HG03460 (cell line): ENCODE data around the gene CCDC141.

ENCODE experiments used
- ATAC-seq: cut with Tn5 transposase; IDR thresholded peaks from one replicate; pipeline ENCODE4 v1.9.1; 2021; ENCODE audit not compliant: unreplicated experiment

CCDC141 gene

DNA sequence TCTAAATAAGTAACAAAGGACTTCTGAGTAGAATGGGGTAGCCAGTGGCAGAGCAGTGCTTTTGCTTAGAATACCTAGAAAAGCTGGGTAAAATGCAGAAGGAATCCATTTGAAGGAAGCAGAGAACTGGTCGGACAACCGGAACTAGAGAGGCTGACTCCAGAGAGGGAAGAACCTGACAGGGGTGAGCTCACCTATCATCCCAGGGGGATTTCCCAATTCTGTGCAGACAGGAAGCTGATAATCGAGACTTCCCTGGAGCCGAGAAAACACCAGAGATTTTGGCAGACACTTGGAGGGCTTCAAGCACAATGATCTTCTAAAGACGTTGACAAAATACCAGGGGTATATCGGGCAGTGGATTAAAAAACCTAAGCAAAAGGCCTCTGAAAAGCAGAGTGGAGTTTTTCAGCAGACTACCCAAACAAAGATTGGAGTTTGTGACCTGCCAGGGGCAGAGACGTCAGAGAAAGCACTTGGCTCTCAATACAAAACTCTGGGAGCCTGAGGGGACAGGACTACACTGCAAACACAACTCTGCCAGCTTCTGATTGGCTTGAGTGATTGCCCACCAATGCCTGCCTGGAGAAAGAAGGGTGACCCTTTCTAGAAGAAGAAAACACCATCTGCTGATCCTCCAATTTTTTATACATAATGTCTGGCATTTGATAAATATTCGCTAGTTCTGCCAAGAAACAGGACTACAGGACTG is 175.3 kb downstream of the CCDC141 start:
- ATAC-seq = no peak

DNA sequence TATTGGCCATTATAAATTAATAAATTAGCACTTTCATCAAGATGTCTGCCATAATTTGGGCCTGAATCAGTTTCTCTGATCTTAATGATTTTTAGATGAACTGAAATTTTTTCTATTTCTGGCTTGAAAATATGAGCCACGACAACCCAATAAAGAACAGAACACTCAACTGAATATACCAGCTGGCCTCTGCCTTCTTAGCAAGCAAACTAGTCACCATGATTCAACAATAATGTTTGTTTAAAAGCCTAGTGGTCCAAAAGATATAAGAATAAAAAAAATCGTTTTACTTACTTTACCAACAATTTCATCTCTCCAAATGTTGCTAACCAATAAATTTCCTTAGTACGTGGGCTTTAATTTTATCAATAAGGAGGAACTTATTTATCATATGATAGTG is 176.0 kb downstream of the CCDC141 start:
- ATAC-seq = no peak

DNA sequence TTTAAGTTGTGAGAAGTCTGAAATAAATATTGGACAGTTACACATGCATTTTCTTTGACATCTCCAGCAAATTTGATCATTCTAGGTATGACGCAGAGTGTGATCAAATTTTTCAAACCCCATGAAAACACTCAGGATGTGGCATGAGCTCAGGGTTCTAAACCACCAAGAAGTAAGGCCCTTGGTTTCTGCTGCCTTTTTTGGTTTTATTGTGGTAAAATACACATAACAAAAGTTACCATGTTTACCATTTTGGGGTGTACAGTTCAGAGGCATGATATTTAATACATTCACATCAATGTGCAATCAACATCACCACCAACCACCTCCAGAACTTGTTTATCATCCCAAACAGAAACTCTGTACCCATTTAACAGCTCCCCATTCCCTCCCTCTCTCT is 178.4 kb downstream of the CCDC141 start:
- ATAC-seq = no peak

DNA sequence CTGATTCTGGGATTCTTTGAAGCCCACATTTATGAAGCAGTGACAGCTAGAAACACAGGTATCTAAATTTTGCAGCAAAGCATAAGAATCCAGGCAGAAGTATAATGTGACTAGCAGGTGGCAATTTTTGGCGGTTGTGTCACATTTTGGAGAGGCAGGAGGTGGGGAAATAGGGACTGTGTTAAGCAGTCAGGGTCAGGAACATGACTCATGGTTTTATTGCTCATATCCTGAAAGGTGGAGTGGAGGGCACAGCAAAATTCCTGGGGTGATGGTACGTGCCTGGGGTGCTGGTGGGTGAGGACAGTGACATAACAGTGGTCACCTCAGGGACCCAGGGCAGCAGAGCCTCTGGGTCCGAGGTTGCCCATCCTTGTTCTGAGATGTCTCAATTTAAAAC is 179.2 kb downstream of the CCDC141 start:
- ATAC-seq = no peak

DNA sequence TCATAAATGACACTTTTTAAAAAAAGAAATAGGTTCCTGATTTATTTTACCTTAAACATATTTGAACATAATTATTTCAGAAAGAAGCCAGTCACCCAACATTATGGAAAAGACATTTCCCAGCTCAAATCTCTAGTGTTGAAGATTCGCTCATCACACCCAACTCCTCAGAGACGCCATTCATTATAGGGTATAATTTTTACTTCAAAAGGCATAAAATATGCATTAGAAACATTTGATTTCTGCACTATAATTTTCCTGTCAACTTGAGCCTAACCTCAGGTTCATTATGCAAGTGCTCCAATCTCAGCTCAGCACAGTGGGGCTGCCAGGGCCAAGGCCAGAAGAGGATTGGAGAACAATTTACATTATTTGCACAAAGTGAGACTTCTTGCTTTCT is 183.9 kb downstream of the CCDC141 start:
- no peak for ATAC-seq

DNA sequence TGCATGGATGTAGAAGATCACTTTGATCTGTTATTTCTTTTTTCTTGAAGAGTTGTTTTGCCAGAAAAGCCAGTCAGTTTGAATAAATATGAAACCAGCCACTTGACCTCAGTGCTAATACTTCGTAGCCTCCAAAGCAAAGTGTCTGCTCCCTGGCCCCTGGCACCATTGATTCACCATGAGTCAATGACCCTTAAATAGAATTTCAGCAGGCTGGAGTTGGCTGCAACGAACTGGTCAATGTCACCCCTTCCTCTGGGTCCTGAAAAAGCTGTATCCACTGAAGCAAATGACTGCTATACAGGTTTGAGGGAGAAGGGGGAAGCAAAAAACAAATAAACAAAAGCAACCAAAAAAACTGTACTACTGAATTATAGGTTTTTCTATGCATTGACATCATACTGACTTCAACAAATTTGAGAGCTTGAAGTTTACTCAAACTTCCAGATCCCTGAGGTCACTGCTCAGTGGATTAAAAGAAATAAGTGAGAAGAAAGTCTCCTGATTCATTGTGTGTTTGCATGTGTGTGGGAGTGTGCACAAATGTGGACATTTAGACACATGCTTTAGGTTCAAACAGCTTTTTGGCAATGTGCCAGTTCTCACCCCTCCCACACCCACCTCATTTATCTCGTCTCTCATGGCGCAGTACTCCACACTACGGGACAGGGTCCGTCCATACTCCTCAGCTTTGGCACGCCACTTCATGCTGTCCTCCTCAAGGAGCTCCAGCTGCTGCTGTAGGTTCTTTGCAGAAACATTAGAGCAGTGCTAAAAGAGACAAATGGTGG is 184.6 kb downstream of the CCDC141 start:
- no peak for ATAC-seq

DNA sequence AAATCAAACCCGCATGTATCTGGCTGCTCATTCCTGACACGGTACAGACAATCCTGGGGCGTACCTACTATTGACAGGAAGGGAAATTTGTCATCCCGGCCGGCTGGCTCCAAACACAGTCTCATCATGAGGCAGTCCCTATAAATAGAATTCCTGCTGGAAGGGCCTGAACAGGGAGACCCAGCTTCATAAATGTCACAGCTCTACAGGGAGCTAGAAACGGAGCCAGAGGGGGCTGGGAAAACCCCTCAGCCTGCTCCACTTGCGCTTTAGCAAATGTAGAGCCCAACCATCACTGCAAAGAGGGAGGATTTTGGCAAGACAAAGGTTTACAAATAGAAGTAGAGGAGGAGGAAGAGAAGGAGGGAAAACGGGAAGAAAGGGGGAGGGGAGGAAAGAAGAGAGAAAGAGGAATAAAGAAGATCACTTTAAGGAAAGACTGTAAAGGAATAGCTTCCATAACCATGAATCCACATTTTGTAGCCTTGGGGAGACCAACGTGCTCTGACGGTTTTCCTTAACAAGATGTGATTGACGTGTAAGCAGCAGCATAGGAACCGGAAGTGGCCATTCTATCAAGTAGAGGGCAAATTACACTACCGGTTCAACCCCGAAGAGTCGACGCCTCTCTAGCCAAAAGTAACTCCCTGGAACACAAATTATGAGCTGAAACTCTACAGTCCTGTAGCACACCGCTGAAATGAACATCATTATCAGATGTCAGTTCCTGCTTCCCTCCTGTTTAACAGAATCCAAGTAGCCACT is 185.9 kb downstream of the CCDC141 start:
- ATAC-seq = no peak

DNA sequence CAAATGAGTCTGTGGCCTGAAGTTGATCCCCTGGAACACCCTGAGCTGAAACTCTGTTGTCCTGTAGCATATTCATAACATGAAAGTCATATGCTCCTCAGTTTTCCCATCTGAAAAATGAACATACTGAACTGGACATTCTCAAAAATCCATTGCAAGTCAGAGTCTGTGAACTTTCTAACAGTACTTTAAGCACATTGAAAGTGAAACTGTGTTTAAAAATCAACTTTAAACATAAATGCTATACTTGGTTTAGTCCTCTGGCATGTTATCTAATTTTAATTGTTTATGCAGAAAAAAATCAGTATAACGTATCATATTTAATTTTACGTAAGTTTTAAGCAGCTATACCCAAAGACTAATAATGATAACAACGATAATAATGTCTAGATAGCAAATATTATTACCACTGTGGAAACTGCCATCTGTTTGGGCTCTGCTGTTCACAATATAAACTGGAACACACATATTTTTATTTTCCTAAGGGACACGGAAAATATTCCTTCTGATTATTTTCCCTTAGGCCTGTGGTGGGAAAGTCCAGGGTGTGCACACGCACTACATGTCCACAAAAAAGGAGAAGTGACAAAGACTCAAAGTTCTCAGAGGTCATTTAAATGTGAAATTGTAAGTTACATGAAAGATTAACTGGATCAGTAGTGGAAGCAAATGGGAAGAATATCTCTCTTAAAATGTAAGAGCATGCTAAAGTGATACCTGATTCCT is 186.6 kb downstream of the CCDC141 start:
- ATAC-seq = no peak

DNA sequence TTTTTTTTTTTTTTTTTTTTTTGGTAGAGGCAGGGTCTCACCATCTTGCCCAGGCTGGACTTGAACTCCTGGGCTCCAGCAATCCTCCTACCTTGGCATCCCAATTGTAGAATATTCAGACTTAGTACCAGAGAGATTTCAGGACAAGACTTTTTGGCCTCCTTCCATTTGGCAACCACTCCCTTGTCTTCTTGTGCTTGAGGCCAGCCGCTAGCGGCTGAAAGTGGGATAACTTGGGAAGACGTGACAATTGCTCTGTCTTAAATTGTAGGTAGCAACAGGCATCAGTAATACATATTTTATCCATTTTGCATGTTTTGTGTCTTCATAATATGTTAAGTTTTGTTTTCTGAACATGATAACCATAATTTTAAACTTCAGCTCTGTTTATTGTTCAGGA is 189.4 kb downstream of the CCDC141 start:
- no peak for ATAC-seq

DNA sequence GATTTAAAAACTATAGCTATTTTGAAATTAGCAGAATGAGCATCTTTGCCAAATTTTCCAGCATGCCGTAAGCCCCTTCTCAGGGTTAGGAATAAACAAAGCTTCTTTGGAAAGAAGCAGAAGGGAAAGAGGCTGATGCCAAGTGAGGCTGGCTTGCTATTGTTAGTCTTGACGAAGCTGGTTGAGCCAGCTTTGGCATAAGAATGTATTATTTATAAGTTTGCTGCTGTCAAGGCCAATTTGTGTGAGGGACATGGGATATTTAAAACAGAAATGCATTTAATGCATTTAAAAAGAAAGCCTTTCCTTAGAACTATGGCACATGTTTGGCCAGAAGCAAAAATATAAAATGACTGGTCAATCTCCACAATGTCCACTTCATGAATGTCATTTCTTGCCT is 190.2 kb downstream of the CCDC141 start:
- ATAC-seq = no peak

DNA sequence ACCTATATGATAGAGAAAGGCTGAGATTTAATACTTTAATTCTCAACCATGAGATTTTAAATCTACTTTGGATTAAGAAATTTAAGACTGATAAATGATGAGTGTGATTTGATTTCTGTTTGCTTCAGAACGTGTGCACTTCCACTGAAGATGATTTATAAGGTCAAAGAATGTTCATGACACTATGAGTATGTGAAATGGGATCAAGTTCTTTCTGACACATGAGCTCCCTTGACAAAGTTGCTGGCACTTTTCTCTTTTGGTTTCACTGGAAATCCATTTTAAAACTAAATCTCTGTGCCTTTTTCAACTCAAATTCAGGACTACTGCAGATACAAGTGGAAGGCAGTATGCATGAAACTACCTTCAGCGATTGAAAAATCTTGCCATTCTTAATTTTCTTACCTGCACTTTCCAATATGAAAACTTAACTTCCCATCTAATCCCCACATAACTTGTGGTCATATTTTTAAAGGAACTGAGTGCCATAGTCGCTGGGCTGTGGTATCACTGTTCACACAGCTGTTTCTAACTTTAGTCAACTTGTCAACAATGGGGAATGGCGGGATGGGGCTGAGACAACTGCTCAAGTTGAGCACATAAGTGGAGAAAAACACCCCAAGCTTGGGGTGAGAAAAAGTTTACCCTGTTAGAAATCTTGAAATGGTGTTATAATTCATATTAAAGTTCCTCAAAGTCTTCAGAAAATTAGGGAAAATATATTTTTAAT is 190.9 kb downstream of the CCDC141 start:
- no peak for ATAC-seq

DNA sequence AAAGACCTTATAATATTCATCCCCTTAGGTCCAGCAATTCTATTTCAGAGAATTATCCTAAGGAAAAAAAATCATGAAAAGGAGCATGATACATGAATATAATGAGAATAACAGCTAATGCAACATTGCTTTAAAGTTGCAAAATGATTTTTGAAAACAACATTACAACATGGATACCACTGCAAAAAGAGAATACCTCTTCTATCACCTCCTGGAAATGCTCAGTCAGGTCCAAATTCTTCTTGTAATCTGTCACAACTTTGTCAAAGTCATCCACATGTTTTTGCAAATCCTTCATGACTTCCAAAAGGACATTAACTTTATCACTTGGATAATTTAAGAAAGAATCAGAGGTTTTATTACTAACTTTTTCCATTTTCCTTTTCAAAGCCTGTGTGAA is 194.8 kb downstream of the CCDC141 start:
- ATAC-seq = no peak

DNA sequence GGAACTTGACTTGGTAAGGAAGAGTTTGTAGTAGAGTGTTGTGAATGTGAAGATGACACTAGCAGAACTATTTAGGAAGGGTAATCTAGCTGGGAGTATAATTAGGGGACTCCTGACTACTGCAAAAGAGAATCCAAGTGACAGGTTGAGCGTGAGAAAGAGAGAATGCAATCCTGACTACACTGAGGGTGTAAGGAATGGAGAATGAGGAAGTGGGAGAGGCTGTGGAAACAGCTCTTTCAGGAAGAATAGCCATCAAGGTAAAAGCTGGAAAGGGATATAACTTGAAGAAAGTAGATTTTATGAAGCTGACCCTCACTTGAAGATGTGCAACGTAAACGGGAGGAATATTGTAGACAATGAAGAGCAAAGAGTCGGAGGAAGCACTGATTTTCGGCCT is 201.6 kb downstream of the CCDC141 start:
- ATAC-seq = no peak

DNA sequence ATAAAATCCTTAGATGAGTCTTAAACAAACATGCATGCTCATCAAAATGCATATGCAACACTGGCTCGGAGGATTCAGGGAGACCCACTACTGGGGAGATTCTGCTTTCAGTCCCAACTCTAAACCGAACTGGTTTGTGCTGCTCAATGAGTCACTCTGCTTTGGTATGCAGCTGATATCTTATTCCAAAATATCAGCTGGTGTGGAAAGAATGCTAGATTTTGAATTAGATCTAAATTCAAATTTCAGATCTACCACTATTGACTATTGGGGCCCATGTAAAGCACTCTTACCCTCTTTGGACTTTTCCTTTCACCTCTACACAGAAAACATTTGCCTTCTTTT is 203.5 kb downstream of the CCDC141 start:
- no peak for ATAC-seq

DNA sequence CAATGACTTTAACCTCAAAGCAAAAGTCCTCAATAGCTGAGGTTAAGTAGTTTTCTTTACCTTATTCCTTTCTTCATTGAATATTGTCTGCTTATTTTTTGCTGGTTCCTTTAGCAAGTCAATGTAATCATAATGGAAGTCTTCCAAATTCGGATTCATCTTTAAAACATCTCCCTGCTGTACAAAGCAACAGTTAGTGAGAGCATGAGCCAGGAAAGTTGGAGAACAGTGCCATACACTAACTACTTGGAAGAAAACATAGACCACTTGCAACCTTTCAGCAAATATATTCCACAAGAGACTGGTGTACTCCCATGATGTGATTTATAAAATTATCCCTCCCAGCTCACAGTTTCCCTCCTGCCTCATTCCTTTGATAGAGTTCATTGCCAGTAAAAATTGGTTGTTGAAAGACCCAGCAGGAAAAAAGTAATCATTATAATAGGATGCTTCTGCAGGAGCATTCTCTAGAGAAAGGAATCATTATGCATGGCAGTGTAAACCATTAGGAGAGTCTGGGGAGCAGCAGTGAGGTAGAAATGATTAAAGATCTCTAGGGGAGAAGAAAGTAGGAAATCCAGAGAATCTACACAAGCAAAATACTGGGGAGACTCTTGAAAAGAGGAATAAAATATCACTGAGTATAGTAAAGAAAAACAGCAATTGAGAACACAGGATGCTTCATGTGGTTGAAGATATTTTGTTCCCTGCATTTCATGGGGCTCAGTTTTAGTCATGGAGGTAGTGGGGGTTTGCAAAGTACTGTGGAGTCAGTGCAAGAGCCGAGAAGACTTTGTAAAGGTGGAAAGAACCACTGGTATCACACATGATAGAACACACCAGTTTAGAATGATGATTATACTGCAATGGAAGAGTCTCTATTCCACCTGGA is 204.1 kb downstream of the CCDC141 start:
- no peak for ATAC-seq

DNA sequence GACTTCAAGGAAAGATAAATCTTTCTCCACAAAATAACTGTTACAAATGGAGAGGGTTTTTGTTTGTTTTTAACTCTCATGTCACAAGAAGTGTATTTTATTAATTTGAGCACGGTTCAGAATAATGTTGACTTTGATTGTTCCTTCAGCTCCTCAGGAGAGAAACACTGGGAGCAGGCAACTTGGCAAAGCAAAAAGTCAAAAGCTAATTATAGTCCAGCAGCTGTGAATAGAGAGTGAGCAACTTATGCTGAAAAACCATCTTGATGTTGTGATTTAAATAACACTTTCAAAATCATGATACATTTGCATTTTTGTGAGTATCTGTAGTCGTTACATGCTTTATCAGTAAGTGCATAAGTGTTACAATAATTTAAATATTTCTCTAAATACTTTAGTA is 205.2 kb downstream of the CCDC141 start:
- no peak for ATAC-seq

DNA sequence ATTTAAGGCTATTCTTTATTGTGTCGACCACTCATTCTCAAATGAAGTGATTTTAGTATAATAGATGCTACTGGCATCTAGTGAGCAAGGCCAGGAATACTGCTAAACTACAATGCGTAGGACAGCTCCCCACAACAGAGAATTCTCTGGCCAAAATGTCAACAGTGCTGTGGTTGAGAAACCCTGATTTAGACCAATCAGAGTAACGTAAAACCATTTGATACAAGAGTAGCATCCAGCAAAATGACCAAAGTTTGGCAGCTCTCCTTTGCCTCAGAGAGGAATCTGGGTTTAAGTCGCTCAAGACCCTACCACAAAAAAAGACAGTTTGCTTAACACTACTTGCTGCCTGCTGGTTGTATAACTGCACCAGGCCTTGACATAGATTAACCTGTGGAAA is 205.7 kb downstream of the CCDC141 start:
- ATAC-seq = no peak

DNA sequence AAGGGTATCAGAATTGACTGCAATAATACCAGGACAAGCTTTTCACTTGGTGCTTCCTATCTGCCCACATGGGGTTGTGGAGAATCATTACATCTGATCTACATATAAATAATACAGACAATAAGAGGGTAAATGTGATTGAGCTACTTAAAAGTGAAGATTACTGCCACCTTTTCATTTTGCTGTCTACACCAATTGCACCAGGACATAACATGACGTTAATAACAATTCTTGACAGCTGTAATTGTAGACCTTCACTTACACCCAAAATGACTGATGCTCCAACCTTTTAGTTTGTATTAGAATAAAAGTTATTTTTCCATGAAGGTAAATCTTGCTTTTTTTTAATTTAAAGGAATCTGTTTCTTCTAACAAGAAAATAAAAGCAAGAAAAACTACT is 206.2 kb downstream of the CCDC141 start:
- no peak for ATAC-seq

DNA sequence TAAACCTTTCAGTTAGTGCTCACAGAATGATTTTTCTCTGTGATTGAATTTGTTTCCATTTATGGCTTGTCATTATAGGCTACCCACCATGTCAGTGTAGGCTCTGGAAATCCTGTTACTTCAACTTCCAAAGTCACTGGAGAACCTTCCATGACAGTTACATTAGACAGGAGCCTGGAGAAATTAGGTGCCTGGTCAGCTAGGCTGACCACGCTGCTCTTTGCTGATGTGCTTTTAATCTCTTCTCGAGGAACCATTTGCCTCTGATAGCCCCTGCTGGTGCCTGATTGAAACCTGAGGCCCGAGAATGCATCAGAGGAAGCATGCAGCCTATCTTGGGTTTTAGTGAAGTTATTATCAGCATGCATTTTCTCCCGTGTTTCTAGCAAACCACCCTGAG is 213.1 kb downstream of the CCDC141 start:
- ATAC-seq = no peak

DNA sequence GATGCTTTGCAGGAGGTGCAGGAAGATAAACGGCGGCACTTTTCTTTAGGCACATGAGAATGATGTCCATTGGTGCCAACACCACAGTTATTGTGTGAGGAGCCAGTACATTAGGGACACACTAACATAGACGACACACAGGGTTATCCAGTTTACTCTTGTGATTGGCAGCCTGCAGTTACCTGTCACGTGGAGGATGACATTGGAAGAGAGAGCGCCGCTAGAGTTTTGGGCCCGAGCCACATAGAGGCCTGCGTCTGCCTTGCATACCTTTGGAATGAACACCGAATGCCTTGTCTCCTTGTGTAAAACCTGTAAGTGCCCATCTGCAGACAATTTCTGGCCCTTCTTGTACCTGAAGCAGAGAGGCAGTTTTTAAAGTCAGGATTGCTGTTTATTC is 215.9 kb downstream of the CCDC141 start:
- ATAC-seq = no peak
